SK-N-SH (cell line): ENCODE data around the gene PEA15. TPM values are rescaled to one million over a fixed set of nuclear protein-coding genes. Genes with fewer than 3 reads are reported as not detected.
A peak's percentile ranks its signal among the peaks of the same experiment; 100 is the strongest.

Source experiments
- CTCF ChIA-PET: fragments of 300-600, 350-600 bp; formaldehyde crosslinking; extraction: SDS; loops from one replicate; lab custom pipeline; 2021; lab: Yijun Ruan, JAX
- POLR2A ChIA-PET: fragments of 350-600 bp; sonication (Branson Sonifier 250); formaldehyde crosslinking; extraction: SDS; loops from one replicate; lab custom pipeline; 2020; ENCODE audit warnings: antibody characterized with exemption, inconsistent platforms; lab: Yijun Ruan, JAX
- DNase-seq: peaks from one replicate; pipeline ENCODE4 v3.0.0; 2012
- H2AFZ ChIP-seq: fragments of 200-600 bp; sonication (generic); 2 replicates; pipeline ENCODE4 v1.8.1; 2016; ENCODE audit warnings: antibody characterized with exemption, mild to moderate bottlenecking, low read depth
- H3F3A ChIP-seq: fragments of 200-600 bp; sonication (generic); replicated peaks from 2 replicates; pipeline ENCODE3; 2016; ENCODE audit warnings: antibody characterized with exemption, mild to moderate bottlenecking; ENCODE audit not compliant: insufficient read depth
- H3K27ac ChIP-seq, 2 experiments: fragments of 200-500 bp in 1 of 2; fragments of 200-600 bp in 1 of 2; sonication (Bioruptor generic) in 1 of 2; sonication (generic), shearing (Covaris generic) in 1 of 2; 2 replicates each; pipeline versions ENCODE4 v1.5.1 to v1.6.1; 2014 to 2016; ENCODE audit warnings: low read depth in 2 of 2, inconsistent platforms in 1 of 2, low read length in 1 of 2, mild to moderate bottlenecking in 1 of 2, mixed read lengths in 1 of 2
- H3K27me3 ChIP-seq: fragments of 200-600 bp; sonication (generic), shearing (Covaris generic); 2 replicates; pipeline ENCODE4 v1.6.1; 2016; ENCODE audit warnings: mixed run types; ENCODE audit not compliant: insufficient read depth
- H3K36me3 ChIP-seq, 2 experiments: fragments of 200-500 bp in 1 of 2; fragments of 200-600 bp in 1 of 2; sonication (Bioruptor generic) in 1 of 2; sonication (generic) in 1 of 2; replicated peaks in 1 of 2; 2 replicates each; pipeline versions ENCODE3 to v1.5.1; 2014 to 2016; ENCODE audit warnings: low read length in 1 of 2, mild to moderate bottlenecking in 1 of 2; ENCODE audit not compliant: insufficient read depth in 2 of 2, control insufficient read depth in 1 of 2
- H3K4me1 ChIP-seq, 2 experiments: fragments of 200-500 bp in 1 of 2; fragments of 200-600 bp in 1 of 2; sonication (Bioruptor generic) in 1 of 2; sonication (generic), shearing (Covaris generic) in 1 of 2; 2 replicates each; pipeline versions ENCODE4 v1.5.1 to v1.6.1; 2014 to 2016; ENCODE audit warnings: low read depth in 1 of 2, low read length in 1 of 2, mixed run types in 1 of 2; ENCODE audit not compliant: insufficient read depth in 2 of 2, control insufficient read depth in 1 of 2
- H3K4me2 ChIP-seq: fragments of 200-600 bp; sonication (generic), shearing (Covaris generic); 2 replicates; pipeline ENCODE4 v1.6.1; 2017; ENCODE audit warnings: mixed run types
- H3K4me3 ChIP-seq, 2 experiments: fragments of 200-500 bp in 1 of 2; fragments of 200-600 bp in 1 of 2; sonication (Bioruptor generic) in 1 of 2; sonication (generic), shearing (Covaris generic) in 1 of 2; 2 replicates each; pipeline versions ENCODE4 v1.5.1 to v1.8.1; 2014 to 2016; ENCODE audit warnings: low read depth in 2 of 2, inconsistent platforms in 1 of 2, low read length in 1 of 2, mild to moderate bottlenecking in 1 of 2, mixed read lengths in 1 of 2, moderate library complexity in 1 of 2
- H3K79me2 ChIP-seq: fragments of 200-600 bp; sonication (generic); 2 replicates; pipeline ENCODE4 v1.8.1; 2017; ENCODE audit warnings: mild to moderate bottlenecking; ENCODE audit not compliant: insufficient read depth
- H3K9ac ChIP-seq: fragments of 200-600 bp; sonication (generic); 2 replicates; pipeline ENCODE4 v1.6.1; 2017; ENCODE audit warnings: mixed run types
- H3K9me2 ChIP-seq: fragments of 200-600 bp; sonication (generic); 2 replicates; pipeline ENCODE4 v1.6.1; 2017; ENCODE audit warnings: mixed run types
- H3K9me3 ChIP-seq: fragments of 200-600 bp; sonication (generic); 2 replicates; pipeline ENCODE4 v1.6.1; 2017; ENCODE audit warnings: mixed run types, mild to moderate bottlenecking, moderate library complexity
- H4K20me1 ChIP-seq: fragments of 200-600 bp; sonication (generic); 2 replicates; pipeline ENCODE4 v1.6.1; 2017; ENCODE audit warnings: mild to moderate bottlenecking, mixed run types; ENCODE audit not compliant: insufficient read depth
- CHD2 ChIP-seq: fragments of 150-350 bp; IDR thresholded peaks from 2 replicates; pipeline ENCODE4 v1.6.1; 2018; ENCODE audit warnings: low read length; ENCODE audit not compliant: partially characterized antibody
- ELF1 ChIP-seq: IDR thresholded peaks from 2 replicates; pipeline ENCODE4 v1.4.0; 2012
- EP300 ChIP-seq, 2 experiments: IDR thresholded peaks; 2 replicates each; pipeline versions ENCODE4 v1.4.0 to v1.6.1; 2012; ENCODE audit warnings: borderline replicate concordance in 1 of 2, low read depth in 1 of 2, low read length in 1 of 2
- EZH2phosphoT487 ChIP-seq: fragments of 200-600 bp; sonication (generic); IDR thresholded peaks from 2 replicates; pipeline ENCODE4 v1.6.1; 2017; ENCODE audit warnings: low read depth, mixed run types, mild to moderate bottlenecking, antibody characterized with exemption, moderate library complexity, borderline replicate concordance
- FOXM1 ChIP-seq: IDR thresholded peaks from 2 replicates; pipeline ENCODE4 v1.4.0; 2012; ENCODE audit warnings: low read depth, mild to moderate bottlenecking
- IRF3 ChIP-seq: fragments of 150-350 bp; IDR thresholded peaks from 2 replicates; pipeline ENCODE4 v1.6.1; 2016; ENCODE audit warnings: mild to moderate bottlenecking, low read depth, low read length
- JUND ChIP-seq: IDR thresholded peaks from 2 replicates; pipeline ENCODE4 v1.4.0; 2012
- NFIC ChIP-seq: IDR thresholded peaks from 2 replicates; pipeline ENCODE4 v1.4.0; 2012; ENCODE audit warnings: borderline replicate concordance
- REST ChIP-seq: IDR thresholded peaks from 2 replicates; pipeline ENCODE4 v1.6.1; 2012; ENCODE audit warnings: mild to moderate bottlenecking, low read depth, low read length, moderate library complexity
- RXRA ChIP-seq: IDR thresholded peaks from 2 replicates; pipeline ENCODE4 v1.4.0; 2012; ENCODE audit warnings: low read depth, mild to moderate bottlenecking, borderline replicate concordance
- SIN3A ChIP-seq: IDR thresholded peaks from 2 replicates; pipeline ENCODE4 v1.6.1; 2012; ENCODE audit warnings: low read depth, mild to moderate bottlenecking, low read length, moderate library complexity, borderline replicate concordance
- TAF1 ChIP-seq: IDR thresholded peaks from 2 replicates; pipeline ENCODE4 v1.6.1; 2012; ENCODE audit warnings: low read depth, mild to moderate bottlenecking, low read length, moderate library complexity, borderline replicate concordance
- TCF12 ChIP-seq: IDR thresholded peaks from 2 replicates; pipeline ENCODE4 v1.4.0; 2012
- USF2 ChIP-seq: fragments of 150-350 bp; IDR thresholded peaks from 2 replicates; pipeline ENCODE4 v1.6.1; 2017; ENCODE audit warnings: antibody characterized with exemption, low read length, low read depth, borderline replicate concordance
- WGBS: methylation state at CpG from one replicate; pipeline ENCODE4 v1.1.6; 2017; ENCODE audit warnings: low lambda C conversion rate; 5-methylcytosine and 5-hydroxymethylcytosine counted together
- polyA plus RNA-seq, 3 experiments: library from polyadenylated mRNA; depleted of rRNA; stranded (reverse); fragments of >200 nt; gene quantifications; 2 replicates each; pipeline ENCODE4 v1.2.3, GENCODE V29; 2012
- TF ChIP-seq, protein P1 (sequence below): fragments of 200-600 bp; sonication (generic); IDR thresholded peaks from 2 replicates; pipeline ENCODE4 v1.6.1; 2017; ENCODE audit warnings: antibody characterized with exemption, mild to moderate bottlenecking, moderate library complexity
- TF ChIP-seq, protein P2 (sequence below): IDR thresholded peaks from 2 replicates; pipeline ENCODE4 v1.4.0; 2012; ENCODE audit warnings: low read depth, borderline replicate concordance

PEA15 gene
- polyA plus RNA-seq, 1 of the 3 experiments (the other 2 are of a cell fraction) = 322 TPM

DNA sequence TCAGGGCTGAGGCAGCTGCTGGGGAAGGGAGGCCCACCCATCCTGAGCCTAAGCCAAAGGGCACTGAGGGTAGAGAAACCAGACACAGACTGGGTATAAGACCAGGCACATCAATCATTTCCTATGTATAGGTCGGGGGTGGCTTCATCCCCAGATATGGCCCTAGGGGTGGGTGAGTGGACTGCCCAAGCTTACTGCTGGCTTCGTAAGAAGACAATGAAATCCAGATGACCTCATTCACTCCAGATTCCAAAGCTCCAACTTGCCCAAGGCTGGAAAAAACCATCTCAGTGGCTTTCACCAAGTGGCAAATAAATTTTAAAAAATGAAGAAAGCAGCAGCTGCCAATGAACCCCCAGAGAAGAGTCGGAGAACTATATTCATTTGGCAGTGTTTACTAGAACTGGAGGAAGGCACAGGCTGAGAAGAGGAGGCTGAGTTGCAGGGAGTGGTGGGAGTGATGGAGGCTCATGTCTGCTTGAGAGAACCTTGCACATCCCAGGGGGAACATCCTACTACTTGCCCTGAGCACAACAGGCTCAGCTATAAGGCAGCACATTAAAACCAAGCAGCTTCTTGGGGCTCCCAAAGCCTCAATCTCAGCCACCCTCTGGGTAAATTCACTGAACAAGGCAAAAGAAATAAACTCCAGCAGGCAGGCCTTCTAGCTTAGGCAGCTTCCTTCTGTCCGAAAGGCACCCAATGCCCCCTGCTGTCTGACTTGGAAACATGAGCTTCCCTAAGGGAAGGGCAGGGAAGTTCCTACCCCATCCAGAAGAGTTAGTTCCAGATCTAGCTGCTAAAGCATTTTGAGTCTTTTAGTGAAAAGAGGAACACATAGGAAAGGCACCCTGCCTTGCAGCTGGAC is 14.1 kb downstream of the PEA15 start (continued):
- TF ChIP-seq USF2 (no peak), NFIC (no peak), CHD2 (peak; percentile 19), IRF3 (no peak), SIN3A (no peak), TAF1 (no peak), FOXM1 (no peak), TCF12 (peak; percentile 32; the same call in 1 of the 2 replicates), JUND (no peak), EZH2phosphoT487 (no peak), ELF1 (no peak), EP300 (IDR thresholded peaks at IDR 0.05; ENCODE audit: borderline replicate concordance in 1 of 2, low read depth in 1 of 2, low read length in 1 of 2) (no peak)

- TF ChIP-seq EP300 (IDR thresholded peaks at IDR 0.05; ENCODE audit: borderline replicate concordance in 1 of 2, low read depth in 1 of 2, low read length in 1 of 2) (no peak), SIN3A (no peak), RXRA (no peak), REST (no peak), TAF1 (no peak), JUND (no peak)
- TF ChIP-seq, protein P1, sequence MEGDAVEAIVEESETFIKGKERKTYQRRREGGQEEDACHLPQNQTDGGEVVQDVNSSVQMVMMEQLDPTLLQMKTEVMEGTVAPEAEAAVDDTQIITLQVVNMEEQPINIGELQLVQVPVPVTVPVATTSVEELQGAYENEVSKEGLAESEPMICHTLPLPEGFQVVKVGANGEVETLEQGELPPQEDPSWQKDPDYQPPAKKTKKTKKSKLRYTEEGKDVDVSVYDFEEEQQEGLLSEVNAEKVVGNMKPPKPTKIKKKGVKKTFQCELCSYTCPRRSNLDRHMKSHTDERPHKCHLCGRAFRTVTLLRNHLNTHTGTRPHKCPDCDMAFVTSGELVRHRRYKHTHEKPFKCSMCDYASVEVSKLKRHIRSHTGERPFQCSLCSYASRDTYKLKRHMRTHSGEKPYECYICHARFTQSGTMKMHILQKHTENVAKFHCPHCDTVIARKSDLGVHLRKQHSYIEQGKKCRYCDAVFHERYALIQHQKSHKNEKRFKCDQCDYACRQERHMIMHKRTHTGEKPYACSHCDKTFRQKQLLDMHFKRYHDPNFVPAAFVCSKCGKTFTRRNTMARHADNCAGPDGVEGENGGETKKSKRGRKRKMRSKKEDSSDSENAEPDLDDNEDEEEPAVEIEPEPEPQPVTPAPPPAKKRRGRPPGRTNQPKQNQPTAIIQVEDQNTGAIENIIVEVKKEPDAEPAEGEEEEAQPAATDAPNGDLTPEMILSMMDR = no peak
- TF ChIP-seq, protein P2, sequence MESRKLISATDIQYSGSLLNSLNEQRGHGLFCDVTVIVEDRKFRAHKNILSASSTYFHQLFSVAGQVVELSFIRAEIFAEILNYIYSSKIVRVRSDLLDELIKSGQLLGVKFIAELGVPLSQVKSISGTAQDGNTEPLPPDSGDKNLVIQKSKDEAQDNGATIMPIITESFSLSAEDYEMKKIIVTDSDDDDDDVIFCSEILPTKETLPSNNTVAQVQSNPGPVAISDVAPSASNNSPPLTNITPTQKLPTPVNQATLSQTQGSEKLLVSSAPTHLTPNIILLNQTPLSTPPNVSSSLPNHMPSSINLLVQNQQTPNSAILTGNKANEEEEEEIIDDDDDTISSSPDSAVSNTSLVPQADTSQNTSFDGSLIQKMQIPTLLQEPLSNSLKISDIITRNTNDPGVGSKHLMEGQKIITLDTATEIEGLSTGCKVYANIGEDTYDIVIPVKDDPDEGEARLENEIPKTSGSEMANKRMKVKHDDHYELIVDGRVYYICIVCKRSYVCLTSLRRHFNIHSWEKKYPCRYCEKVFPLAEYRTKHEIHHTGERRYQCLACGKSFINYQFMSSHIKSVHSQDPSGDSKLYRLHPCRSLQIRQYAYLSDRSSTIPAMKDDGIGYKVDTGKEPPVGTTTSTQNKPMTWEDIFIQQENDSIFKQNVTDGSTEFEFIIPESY = no peak
- DNase-seq = no peak
These were observed 15.1 kb downstream of the PEA15 start for GRCh38 chr1:160220301-160220700.

More at GRCh38 chr1:160220301-160220700, 15.1 kb downstream of the PEA15 start:
- no peaks in the 10 kb centered on the region for H4K20me1 ChIP-seq
- H3K9me3 ChIP-seq = no peaks in the 10 kb centered on the region
- peaks cover 44% of the 10 kb centered on the region for H3F3A ChIP-seq
- H3K9me2 ChIP-seq = no peaks in the 10 kb centered on the region
- CTCF ChIA-PET = interaction anchor here (0.6 to 5.5 kb wide), 28 partner anchors 10 to 174 kb away, joined by 3 to 141 read pairs (median 12); partner anchors contain the start of genes CASQ1 and PEA15
- no peak overlapping the region for H3K4me2 ChIP-seq
- H3K4me1 ChIP-seq = peaks cover 11 to 18% of the 10 kb centered on the region in 2 experiments; a peak in 3 of 4 replicates
- no peaks in the 10 kb centered on the region for H3K27me3 ChIP-seq
- no peak overlapping the region for H3K9ac ChIP-seq
- H2AFZ ChIP-seq = no peak overlapping the region
- WGBS = 97% methylated on average over 2 of the region's 2 CpGs
- H3K79me2 ChIP-seq = no peaks in the 10 kb centered on the region
- H3K4me3 ChIP-seq = no peak overlapping the region
- peak overlapping the region in 1 of 2 experiments; percentile 55; a peak in 2 of 4 replicates for H3K27ac ChIP-seq
- POLR2A ChIA-PET = interaction anchor here (1.2 to 1.3 kb wide), 3 partner anchors 9 to 30 kb away, joined by 3 to 6 read pairs (median 3); partner anchors contain the start of gene CASQ1
- H3K36me3 ChIP-seq = peaks cover 64 to 94% of the 10 kb centered on the region in 2 experiments
